Choroid plexus epithelial cell (primary cell): Measurements from ENCODE around the gene STAB2.
A peak's percentile ranks its signal among the peaks of the same experiment; 100 is the strongest.

Experiments used
- DNase-seq: peaks from one replicate; pipeline ENCODE4 v3.0.0-alpha.2; 2010; ENCODE audit warnings: low read depth
- H3K4me3 ChIP-seq: 2 replicates; pipeline ENCODE4 v1.5.1; 2011; ENCODE audit warnings: low read depth, mild to moderate bottlenecking, control low read depth, low read length, moderate library complexity
- TF ChIP-seq, protein P1 (sequence below): conservative IDR thresholded peaks from 2 replicates; pipeline ENCODE4 v1.5.1; 2011; ENCODE audit warnings: low read depth, mild to moderate bottlenecking, control low read depth, inconsistent platforms, low read length, moderate library complexity

Gene STAB2

DNA sequence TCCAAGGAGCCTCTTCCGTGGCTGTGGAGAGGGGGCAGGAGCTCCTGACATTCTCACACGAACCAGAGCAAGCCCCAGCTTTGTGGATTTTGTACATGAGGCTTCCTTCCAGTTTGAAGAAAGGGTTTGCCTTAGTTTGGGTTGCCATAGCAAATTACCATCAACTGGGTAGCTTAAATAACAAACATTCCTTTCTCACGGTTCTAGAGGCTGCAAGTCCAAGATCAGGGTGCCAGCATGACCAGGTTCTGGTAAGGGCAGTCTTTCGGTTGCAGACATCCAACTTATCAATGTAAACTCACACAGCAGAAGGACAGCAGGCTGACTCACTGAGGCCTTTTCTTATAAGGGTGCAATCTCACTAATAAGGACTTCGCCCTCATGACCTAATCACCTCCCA is 25.9 kb upstream of the STAB2 start:
- DNase-seq: peak; percentile 31
- no peak overlapping the region for H3K4me3 ChIP-seq
- TF ChIP-seq, protein P1, sequence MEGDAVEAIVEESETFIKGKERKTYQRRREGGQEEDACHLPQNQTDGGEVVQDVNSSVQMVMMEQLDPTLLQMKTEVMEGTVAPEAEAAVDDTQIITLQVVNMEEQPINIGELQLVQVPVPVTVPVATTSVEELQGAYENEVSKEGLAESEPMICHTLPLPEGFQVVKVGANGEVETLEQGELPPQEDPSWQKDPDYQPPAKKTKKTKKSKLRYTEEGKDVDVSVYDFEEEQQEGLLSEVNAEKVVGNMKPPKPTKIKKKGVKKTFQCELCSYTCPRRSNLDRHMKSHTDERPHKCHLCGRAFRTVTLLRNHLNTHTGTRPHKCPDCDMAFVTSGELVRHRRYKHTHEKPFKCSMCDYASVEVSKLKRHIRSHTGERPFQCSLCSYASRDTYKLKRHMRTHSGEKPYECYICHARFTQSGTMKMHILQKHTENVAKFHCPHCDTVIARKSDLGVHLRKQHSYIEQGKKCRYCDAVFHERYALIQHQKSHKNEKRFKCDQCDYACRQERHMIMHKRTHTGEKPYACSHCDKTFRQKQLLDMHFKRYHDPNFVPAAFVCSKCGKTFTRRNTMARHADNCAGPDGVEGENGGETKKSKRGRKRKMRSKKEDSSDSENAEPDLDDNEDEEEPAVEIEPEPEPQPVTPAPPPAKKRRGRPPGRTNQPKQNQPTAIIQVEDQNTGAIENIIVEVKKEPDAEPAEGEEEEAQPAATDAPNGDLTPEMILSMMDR: no peak

DNA sequence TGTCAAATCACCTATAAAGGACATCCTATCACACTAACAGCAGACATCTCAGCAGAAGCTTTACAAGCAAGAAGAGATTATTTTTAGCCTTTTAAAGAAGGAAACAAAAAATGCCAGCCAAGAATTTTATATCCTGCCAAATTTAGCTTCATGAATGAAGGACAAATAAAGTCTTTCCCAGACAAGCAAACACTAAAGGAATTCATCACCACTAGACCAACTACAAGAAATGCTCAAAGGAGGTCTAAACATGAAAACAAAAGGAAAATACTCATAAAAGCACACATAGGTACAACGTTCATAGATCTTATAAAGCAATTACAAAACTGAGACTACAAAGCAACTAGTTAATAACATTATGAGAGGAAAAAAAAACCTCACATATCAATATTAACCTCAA is 20.7 kb upstream of the STAB2 start:
- TF ChIP-seq, protein P1: no peak
- no peak for DNase-seq
- no peak overlapping the region for H3K4me3 ChIP-seq

DNA sequence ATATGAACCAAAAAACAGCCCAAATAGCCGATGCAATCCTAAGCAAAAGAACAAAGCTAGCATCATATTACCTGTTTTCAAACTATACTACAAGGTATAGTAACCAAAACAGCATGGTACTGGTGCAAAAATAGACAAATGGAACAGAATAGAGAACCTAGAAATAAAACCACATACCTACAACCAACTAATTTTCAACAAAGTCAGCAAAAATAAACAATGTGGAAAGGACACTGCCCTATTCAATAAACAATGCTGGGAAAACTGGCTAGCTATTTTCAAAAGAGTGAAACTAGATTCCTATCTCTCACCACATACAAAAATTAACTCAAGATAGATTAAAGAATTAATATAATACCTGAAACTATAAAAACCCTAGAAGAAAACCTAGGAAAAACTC is 17.8 kb upstream of the STAB2 start:
- TF ChIP-seq, protein P1: no peak
- H3K4me3 ChIP-seq: no peak overlapping the region
- DNase-seq: no peak

DNA sequence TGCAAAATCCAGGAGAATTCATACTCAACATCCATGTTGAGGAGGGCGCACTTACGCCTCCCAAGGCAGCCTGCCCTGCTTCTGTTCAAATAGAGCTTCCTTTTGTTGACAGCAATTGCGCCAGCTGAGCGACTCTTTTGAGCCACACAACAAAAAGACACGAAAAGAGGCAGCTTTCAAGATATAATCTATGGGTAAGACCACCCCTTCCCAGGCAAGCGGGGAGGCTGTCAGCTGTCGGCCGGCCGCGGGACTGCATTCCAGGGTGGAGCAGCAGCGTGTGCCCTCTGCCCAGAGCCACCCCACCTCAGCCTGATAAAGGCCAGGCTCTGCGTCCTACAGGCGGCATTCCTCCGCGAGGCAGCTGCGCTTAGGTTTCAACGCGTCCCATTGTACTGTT is 15.8 kb upstream of the STAB2 start:
- DNase-seq: no peak
- no peak overlapping the region for H3K4me3 ChIP-seq
- TF ChIP-seq, protein P1: no peak

DNA sequence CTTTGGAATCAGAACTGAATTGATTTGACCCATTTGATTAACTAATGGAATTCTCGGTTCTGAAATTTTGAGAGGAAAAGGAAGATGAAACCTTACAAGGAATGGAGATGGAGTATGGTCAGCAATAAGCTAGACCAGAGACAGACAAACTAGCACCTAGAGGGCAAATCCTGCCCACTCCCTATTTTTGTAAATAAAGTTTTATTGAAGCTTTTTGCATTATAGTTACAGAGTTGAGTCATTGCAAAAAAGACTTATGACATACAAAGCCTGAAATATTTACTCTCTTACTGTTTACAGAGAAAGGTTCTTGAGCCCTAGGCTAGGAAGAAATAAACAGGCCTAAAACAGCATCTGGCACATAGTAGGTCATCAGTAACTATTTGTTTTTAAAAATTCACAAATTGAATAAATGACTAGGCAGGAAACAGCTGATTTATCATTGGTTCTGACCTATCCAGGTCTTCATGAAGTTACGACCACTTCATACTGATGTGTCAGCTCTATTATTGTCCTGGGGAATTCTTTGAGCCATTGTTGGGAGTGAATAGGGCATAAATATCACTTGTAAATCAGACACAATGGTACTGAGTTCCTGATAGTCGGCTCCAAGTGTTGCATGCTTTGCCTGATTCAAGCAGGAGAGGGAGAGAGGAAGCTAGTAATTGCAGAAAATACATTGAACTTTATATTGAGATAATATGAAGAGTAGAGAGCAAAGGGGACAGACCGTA is 14.6 kb upstream of the STAB2 start:
- DNase-seq: no peak
- H3K4me3 ChIP-seq: no peak overlapping the region
- TF ChIP-seq, protein P1: no peak

DNA sequence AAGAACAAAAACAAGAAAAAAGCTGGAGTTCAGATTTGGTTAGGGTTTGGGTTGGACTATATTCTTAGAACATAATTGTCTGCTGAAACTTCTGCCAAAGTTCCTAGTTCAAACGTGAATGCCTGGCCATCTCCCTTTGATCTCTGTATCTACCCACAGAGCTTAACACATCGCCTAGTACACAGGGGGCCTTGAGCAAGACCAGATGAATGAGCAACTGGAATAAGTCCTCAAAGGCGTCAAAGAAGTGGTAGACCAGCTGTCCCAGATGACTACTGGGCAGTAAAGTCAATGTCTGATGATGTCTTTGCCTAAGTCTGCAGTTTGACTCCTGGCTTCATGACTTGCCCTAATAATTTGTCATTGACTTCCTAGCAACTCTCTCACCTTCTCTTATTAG is 13.9 kb upstream of the STAB2 start:
- TF ChIP-seq, protein P1: no peak
- H3K4me3 ChIP-seq: no peak overlapping the region
- no peak for DNase-seq

DNA sequence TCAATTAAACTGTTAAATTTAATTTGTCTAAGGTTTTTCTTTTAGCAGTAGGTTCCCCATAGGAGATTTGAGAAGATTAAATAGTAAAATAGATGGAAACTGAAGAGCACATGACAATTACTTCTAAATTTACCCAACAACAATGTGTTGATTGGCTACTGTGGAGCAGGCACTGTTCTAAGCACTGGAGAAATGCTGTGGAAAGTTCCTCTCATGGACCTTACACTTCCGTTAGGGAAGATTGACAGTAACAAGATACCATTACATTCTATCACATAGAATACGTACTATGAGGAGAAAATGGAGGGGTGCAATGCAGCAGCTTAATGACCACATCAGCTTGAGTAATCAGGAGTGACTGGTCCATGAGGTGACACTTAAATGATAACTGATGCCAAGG is 8.1 kb upstream of the STAB2 start:
- H3K4me3 ChIP-seq: no peak overlapping the region
- DNase-seq: no peak
- TF ChIP-seq, protein P1: no peak
